ENCODE measurements around the gene HNMT. TPM values are rescaled to one million over a fixed set of nuclear protein-coding genes. Genes with fewer than 3 reads are reported as not detected.

Gene HNMT
- total RNA-seq, 5 donors from 2014 or later (not counting 1 experiment from before 2014, with no cell fraction given): 0.15 to 0.39 (median 0.22) TPM; not detected in 2

GRCh38 chr2:137928547-137929518 lies 35.4 kb upstream of the HNMT start:
- CTCF ChIA-PET: no interaction called here
- DNase-seq (no peak), ATAC-seq (replicated peaks in 1 of 4) (no peak)
- H3K4me1 ChIP-seq (ENCODE audit: control insufficient read depth in 1 of 2, extremely low read depth in 1 of 2, insufficient read depth in 2 of 2, low read length in 2 of 2): no peaks in the 10 kb centered on the region
- WGBS (ENCODE audit: insufficient coverage): 78% methylated on average over 2 of the region's 4 CpGs
- H3K27ac Mint-ChIP-seq: no peak overlapping the region
- no peaks in the 10 kb centered on the region for H3K9me3 Mint-ChIP-seq
- H3K27me3 ChIP-seq (replicated peaks in 1 of 2; ENCODE audit: control insufficient read depth in 2 of 2, extremely low read depth in 1 of 2, insufficient read depth in 2 of 2, low read length in 1 of 2): no peaks in the 10 kb centered on the region
- H3K36me3 Mint-ChIP-seq: no peaks in the 10 kb centered on the region
- H3K27me3 Mint-ChIP-seq: no peaks in the 10 kb centered on the region
- no peaks in the 10 kb centered on the region for H3K9me3 ChIP-seq
- POLR2A ChIA-PET: interaction anchor here in 1 of 2 donors (0.6 kb wide), 1 partner anchor 1760 kb away, joined by 3 read pairs; no protein-coding TSS in a partner anchor
- no peak overlapping the region for H3K4me3 ChIP-seq (ENCODE audit: control insufficient read depth in 1 of 2, extremely low read depth in 1 of 2, low read length in 1 of 2)
- no peaks in the 10 kb centered on the region for H3K4me1 Mint-ChIP-seq
- no peak overlapping the region for H3K27ac ChIP-seq (ENCODE audit: low read length)
- no peak overlapping the region for H3K4me3 Mint-ChIP-seq
- H3K36me3 ChIP-seq (ENCODE audit: control insufficient read depth in 2 of 2, extremely low read depth in 1 of 2, insufficient read depth in 1 of 2, low read length in 1 of 2): no peaks in the 10 kb centered on the region

GRCh38 chr2:137929519-137929916 lies 34.8 kb upstream of the HNMT start:
- POLR2A ChIA-PET: interaction anchor here in 1 of 2 donors (0.6 kb wide), 1 partner anchor 1761 kb away, joined by 3 read pairs; no protein-coding TSS in a partner anchor
- no peaks in the 10 kb centered on the region for H3K9me3 ChIP-seq
- CTCF ChIA-PET: no interaction called here
- no peaks in the 10 kb centered on the region for H3K36me3 Mint-ChIP-seq
- H3K4me1 Mint-ChIP-seq: no peaks in the 10 kb centered on the region
- H3K27ac Mint-ChIP-seq: no peak overlapping the region
- no peaks in the 10 kb centered on the region for H3K4me1 ChIP-seq (ENCODE audit: control insufficient read depth in 1 of 2, extremely low read depth in 1 of 2, insufficient read depth in 2 of 2, low read length in 2 of 2)
- H3K36me3 ChIP-seq (ENCODE audit: control insufficient read depth in 2 of 2, extremely low read depth in 1 of 2, insufficient read depth in 1 of 2, low read length in 1 of 2): no peaks in the 10 kb centered on the region
- DNase-seq (no peak), ATAC-seq (replicated peaks in 1 of 4) (no peak)
- WGBS (ENCODE audit: insufficient coverage): 83% methylated on average over 2 of the region's 2 CpGs
- no peaks in the 10 kb centered on the region for H3K27me3 ChIP-seq (replicated peaks in 1 of 2; ENCODE audit: control insufficient read depth in 2 of 2, extremely low read depth in 1 of 2, insufficient read depth in 2 of 2, low read length in 1 of 2)
- no peak overlapping the region for H3K4me3 ChIP-seq (ENCODE audit: control insufficient read depth in 1 of 2, extremely low read depth in 1 of 2, low read length in 1 of 2)
- no peaks in the 10 kb centered on the region for H3K9me3 Mint-ChIP-seq
- no peak overlapping the region for H3K27ac ChIP-seq (ENCODE audit: low read length)
- no peaks in the 10 kb centered on the region for H3K27me3 Mint-ChIP-seq
- H3K4me3 Mint-ChIP-seq: no peak overlapping the region

DNA sequence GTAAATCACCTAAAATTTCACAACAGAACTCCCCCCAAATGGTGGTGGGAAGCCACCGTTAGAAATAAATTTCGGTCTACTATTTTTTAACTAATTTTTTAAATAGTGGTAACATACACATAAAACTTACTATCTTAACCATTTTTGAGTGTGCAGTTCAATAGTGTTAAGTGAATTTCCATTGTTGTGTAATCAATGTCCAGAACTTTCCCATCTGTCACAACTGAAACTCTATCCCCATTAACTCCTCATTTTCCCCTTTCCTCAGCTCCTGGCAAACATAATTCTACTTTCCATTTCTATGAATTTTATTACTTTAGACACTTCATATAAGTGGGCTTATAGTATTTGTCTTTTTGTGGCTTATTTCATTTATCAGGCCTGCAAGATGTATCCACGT lies 34.1 kb upstream of the HNMT start:
- Mint-ChIP-seq H3K36me3 (no peaks in the 10 kb centered on the region), H3K27ac (no peak overlapping the region), H3K9me3 (peaks cover 0 to under 1% (median 0%) of the 10 kb centered on the region in 3 donors), H3K27me3 (no peaks in the 10 kb centered on the region), H3K4me3 (no peak overlapping the region), H3K4me1 (no peaks in the 10 kb centered on the region)
- ATAC-seq (replicated peaks in 1 of 4) (no peak), DNase-seq (no peak)
- no peaks in the 10 kb centered on the region for H3K36me3 ChIP-seq (ENCODE audit: control insufficient read depth in 2 of 2, extremely low read depth in 1 of 2, insufficient read depth in 1 of 2, low read length in 1 of 2)
- CTCF ChIA-PET: no interaction called here
- POLR2A ChIA-PET: no interaction called here
- H3K4me1 ChIP-seq (ENCODE audit: control insufficient read depth in 1 of 2, extremely low read depth in 1 of 2, insufficient read depth in 2 of 2, low read length in 2 of 2): no peaks in the 10 kb centered on the region
- WGBS (ENCODE audit: insufficient coverage): no CpG with 5 or more reads among the region's 3 CpGs
- no peak overlapping the region for H3K27ac ChIP-seq (ENCODE audit: low read length)
- H3K27me3 ChIP-seq (replicated peaks in 1 of 2; ENCODE audit: control insufficient read depth in 2 of 2, extremely low read depth in 1 of 2, insufficient read depth in 2 of 2, low read length in 1 of 2): no peaks in the 10 kb centered on the region
- no peak overlapping the region for H3K4me3 ChIP-seq (ENCODE audit: control insufficient read depth in 1 of 2, extremely low read depth in 1 of 2, low read length in 1 of 2)
- no peaks in the 10 kb centered on the region for H3K9me3 ChIP-seq

GRCh38 chr2:137935591-137935990 lies 28.7 kb upstream of the HNMT start:
- WGBS (ENCODE audit: insufficient coverage): no CpG with 5 or more reads among the region's 1 CpG
- Mint-ChIP-seq H3K4me1 (no peaks in the 10 kb centered on the region), H3K36me3 (no peaks in the 10 kb centered on the region), H3K9me3 (peaks cover 0 to 4% (median 0%) of the 10 kb centered on the region in 3 donors), H3K4me3 (no peak overlapping the region), H3K27me3 (no peaks in the 10 kb centered on the region), H3K27ac (no peak overlapping the region)
- Histone ChIP-seq H3K36me3 (ENCODE audit: control insufficient read depth in 2 of 2, extremely low read depth in 1 of 2, insufficient read depth in 1 of 2, low read length in 1 of 2) (no peaks in the 10 kb centered on the region), H3K27ac (ENCODE audit: low read length) (no peak overlapping the region), H3K27me3 (replicated peaks in 1 of 2; ENCODE audit: control insufficient read depth in 2 of 2, extremely low read depth in 1 of 2, insufficient read depth in 2 of 2, low read length in 1 of 2) (no peaks in the 10 kb centered on the region), H3K9me3 (no peaks in the 10 kb centered on the region), H3K4me3 (ENCODE audit: control insufficient read depth in 1 of 2, extremely low read depth in 1 of 2, low read length in 1 of 2) (no peak overlapping the region), H3K4me1 (ENCODE audit: control insufficient read depth in 1 of 2, extremely low read depth in 1 of 2, insufficient read depth in 2 of 2, low read length in 2 of 2) (no peaks in the 10 kb centered on the region)
- ATAC-seq (replicated peaks in 1 of 4) (no peak), DNase-seq (no peak)
- POLR2A ChIA-PET: no interaction called here
- CTCF ChIA-PET: interaction anchor here in 1 of 2 donors (0.6 kb wide), 2 partner anchors 282 to 849 kb away, joined by 4 to 6 read pairs; no protein-coding TSS in a partner anchor

- no peaks in the 10 kb centered on the region for H3K9me3 ChIP-seq
- H3K9me3 Mint-ChIP-seq: peaks cover 0 to 4% (median 0%) of the 10 kb centered on the region in 3 donors
- CTCF ChIA-PET: no interaction called here
- DNase-seq (no peak), ATAC-seq (replicated peaks in 1 of 4) (no peak)
- H3K27ac ChIP-seq (ENCODE audit: low read length): no peak overlapping the region
- no peak overlapping the region for H3K27ac Mint-ChIP-seq
- no peak overlapping the region for H3K4me3 ChIP-seq (ENCODE audit: control insufficient read depth in 1 of 2, extremely low read depth in 1 of 2, low read length in 1 of 2)
- no peak overlapping the region for H3K4me3 Mint-ChIP-seq
- no CpG with 5 or more reads among the region's 4 CpGs for WGBS (ENCODE audit: insufficient coverage)
- no peaks in the 10 kb centered on the region for H3K36me3 Mint-ChIP-seq
- no peaks in the 10 kb centered on the region for H3K4me1 ChIP-seq (ENCODE audit: control insufficient read depth in 1 of 2, extremely low read depth in 1 of 2, insufficient read depth in 2 of 2, low read length in 2 of 2)
- no peaks in the 10 kb centered on the region for H3K27me3 Mint-ChIP-seq
- no peaks in the 10 kb centered on the region for H3K4me1 Mint-ChIP-seq
- no peaks in the 10 kb centered on the region for H3K27me3 ChIP-seq (replicated peaks in 1 of 2; ENCODE audit: control insufficient read depth in 2 of 2, extremely low read depth in 1 of 2, insufficient read depth in 2 of 2, low read length in 1 of 2)
- H3K36me3 ChIP-seq (ENCODE audit: control insufficient read depth in 2 of 2, extremely low read depth in 1 of 2, insufficient read depth in 1 of 2, low read length in 1 of 2): no peaks in the 10 kb centered on the region
- POLR2A ChIA-PET: no interaction called here
Measured at GRCh38 chr2:137937246-137937645, 27.0 kb upstream of the HNMT start.

DNA sequence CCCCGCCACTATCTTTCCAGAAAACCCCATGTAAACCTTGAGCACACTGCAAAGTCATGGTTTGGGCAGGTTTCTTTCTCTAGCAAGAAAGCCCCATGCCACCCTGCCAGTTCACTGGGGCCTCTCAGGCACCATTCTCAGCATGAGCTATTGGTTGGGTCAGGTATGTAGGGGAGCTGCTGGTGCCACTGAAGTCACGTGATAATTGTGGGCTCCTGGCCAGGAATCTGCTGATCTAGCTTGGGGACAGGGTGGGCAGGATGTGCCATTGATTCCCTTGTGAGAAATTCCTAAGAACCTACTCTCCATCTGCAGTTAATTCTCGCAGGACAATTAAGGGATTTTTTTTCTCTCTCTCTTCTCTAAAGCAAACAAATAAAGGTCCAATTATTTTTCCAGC lies 26.5 kb upstream of the HNMT start:
- no peaks in the 10 kb centered on the region for H3K27me3 Mint-ChIP-seq
- no peak overlapping the region for H3K27ac Mint-ChIP-seq
- no peak for ATAC-seq (replicated peaks in 1 of 4)
- no peak for DNase-seq
- Histone ChIP-seq H3K9me3 (no peaks in the 10 kb centered on the region), H3K27me3 (replicated peaks in 1 of 2; ENCODE audit: control insufficient read depth in 2 of 2, extremely low read depth in 1 of 2, insufficient read depth in 2 of 2, low read length in 1 of 2) (no peaks in the 10 kb centered on the region), H3K4me1 (ENCODE audit: control insufficient read depth in 1 of 2, extremely low read depth in 1 of 2, insufficient read depth in 2 of 2, low read length in 2 of 2) (no peaks in the 10 kb centered on the region), H3K4me3 (ENCODE audit: control insufficient read depth in 1 of 2, extremely low read depth in 1 of 2, low read length in 1 of 2) (no peak overlapping the region), H3K27ac (ENCODE audit: low read length) (no peak overlapping the region), H3K36me3 (ENCODE audit: control insufficient read depth in 2 of 2, extremely low read depth in 1 of 2, insufficient read depth in 1 of 2, low read length in 1 of 2) (no peaks in the 10 kb centered on the region)
- no peak overlapping the region for H3K4me3 Mint-ChIP-seq
- ChIA-PET CTCF (no interaction called here), POLR2A (no interaction called here)
- no CpG with 5 or more reads among the region's 3 CpGs for WGBS (ENCODE audit: insufficient coverage)
- H3K9me3 Mint-ChIP-seq: peaks cover 0 to 4% (median 0%) of the 10 kb centered on the region in 3 donors
- no peaks in the 10 kb centered on the region for H3K36me3 Mint-ChIP-seq
- no peaks in the 10 kb centered on the region for H3K4me1 Mint-ChIP-seq

Measured in T-cell (primary cell).